MCF 10A (cell line): Measurements from ENCODE around the gene SPEF2. TPM values are rescaled to one million over a fixed set of nuclear protein-coding genes. Genes with fewer than 3 reads are reported as not detected.

ENCODE experiments used
- BruUV-seq: library from RNA; stranded (reverse); fragments of 400-500 nt; replicated peaks from 2 replicates; lab custom pipeline; 2021; lab: Mats Ljungman, UMichigan
- CTCF ChIA-PET: fragments of 300-600 bp; sonication (Branson Sonifier 250); formaldehyde crosslinking; extraction: SDS; loops from one replicate; lab custom pipeline; 2021; ENCODE audit warnings: antibody characterized with exemption, inconsistent platforms; lab: Yijun Ruan, JAX
- POLR2A ChIA-PET: fragments of 300-600, 350-650 bp; sonication (Branson Sonifier 250); formaldehyde crosslinking; extraction: SDS; loops from one replicate; lab custom pipeline; 2020; ENCODE audit warnings: antibody characterized with exemption, inconsistent platforms; lab: Yijun Ruan, JAX
- DNase-seq: peaks from one replicate; pipeline ENCODE4 v3.0.0-alpha.2; 2018; ENCODE audit not compliant: unreplicated experiment
- H3K27ac Mint-ChIP-seq: one replicate; pipeline ENCODE4 v1.8.0; 2022; ENCODE audit warnings: mild to moderate bottlenecking, low read depth, mixed read lengths; ENCODE audit not compliant: unreplicated experiment
- H3K27me3 Mint-ChIP-seq: one replicate; pipeline ENCODE4 v1.8.0; 2022; ENCODE audit warnings: mixed read lengths; ENCODE audit not compliant: insufficient read depth, unreplicated experiment
- H3K36me3 Mint-ChIP-seq: one replicate; pipeline ENCODE4 v1.8.0; 2022; ENCODE audit warnings: mild to moderate bottlenecking, moderate library complexity, mixed read lengths; ENCODE audit not compliant: insufficient read depth, unreplicated experiment
- H3K4me1 Mint-ChIP-seq: one replicate; pipeline ENCODE4 v1.8.0; 2022; ENCODE audit warnings: mixed read lengths; ENCODE audit not compliant: insufficient read depth, unreplicated experiment
- H3K4me3 Mint-ChIP-seq: one replicate; pipeline ENCODE4 v1.8.0; 2022; ENCODE audit warnings: mild to moderate bottlenecking, moderate library complexity, mixed read lengths; ENCODE audit not compliant: unreplicated experiment
- H3K9me3 Mint-ChIP-seq: one replicate; pipeline ENCODE4 v1.8.0; 2022; ENCODE audit warnings: mixed read lengths; ENCODE audit not compliant: unreplicated experiment
- intact Hi-C: fragments of 100-400 bp; cut with micrococcal nuclease; formaldehyde crosslinking; loops from 2 replicates; pipeline ENCODE4 v1.14.1; 2022
- total RNA-seq: library from RNA; stranded (reverse); gene quantifications from 2 replicates; pipeline ENCODE4 v1.2.3, GENCODE V29; 2022
- TF ChIP-seq, protein P1 (sequence below): fragments of 200-600 bp; IDR thresholded peaks from one replicate; pipeline ENCODE4 v1.8.0; 2022; ENCODE audit warnings: antibody characterized with exemption, mild to moderate bottlenecking; ENCODE audit not compliant: unreplicated experiment

Gene SPEF2
- total RNA-seq, 1 experiment from 2014 or later, result 5.3 TPM

DNA sequence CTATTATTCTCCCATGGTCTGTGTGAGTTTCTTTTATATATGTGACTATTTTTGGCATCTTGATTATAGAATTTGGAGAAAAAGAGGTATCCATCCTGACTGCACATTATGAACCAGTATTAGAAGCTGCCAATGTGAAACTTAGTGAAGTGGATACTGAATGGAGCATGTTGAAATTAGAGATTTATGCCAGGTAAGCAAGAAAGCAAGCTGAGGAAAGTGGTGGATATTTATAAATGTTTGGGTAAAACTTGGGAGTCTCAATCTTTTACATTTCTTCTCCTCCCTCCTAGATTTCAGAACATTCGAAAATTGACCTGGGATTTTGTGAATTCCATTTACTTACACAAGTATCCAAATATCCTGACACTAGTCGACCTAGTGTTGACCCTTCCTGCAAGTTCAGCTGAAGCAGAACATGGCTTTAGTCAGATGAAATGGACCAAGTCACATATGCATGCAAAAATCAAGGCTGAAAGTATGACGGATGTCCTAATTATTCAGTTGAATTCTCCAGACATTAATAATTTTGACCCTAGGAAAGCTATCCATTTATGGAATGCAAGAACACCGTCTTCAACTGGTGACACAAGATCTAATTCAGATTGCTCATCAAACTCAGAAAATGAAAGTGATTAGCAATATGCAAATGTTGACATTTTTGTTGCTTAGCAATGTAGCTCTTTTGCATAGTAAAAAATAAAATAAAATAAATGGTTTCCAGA lies 172.2 kb downstream of the SPEF2 start:
- H3K9me3 Mint-ChIP-seq, result no peaks in the 10 kb centered on the region
- no peak overlapping the region for H3K4me3 Mint-ChIP-seq
- no TSS peak for BruUV-seq
- no peaks in the 10 kb centered on the region for H3K36me3 Mint-ChIP-seq
- H3K4me1 Mint-ChIP-seq, result no peaks in the 10 kb centered on the region
- intact Hi-C loops, result no loop called here
- TF ChIP-seq, protein P1, sequence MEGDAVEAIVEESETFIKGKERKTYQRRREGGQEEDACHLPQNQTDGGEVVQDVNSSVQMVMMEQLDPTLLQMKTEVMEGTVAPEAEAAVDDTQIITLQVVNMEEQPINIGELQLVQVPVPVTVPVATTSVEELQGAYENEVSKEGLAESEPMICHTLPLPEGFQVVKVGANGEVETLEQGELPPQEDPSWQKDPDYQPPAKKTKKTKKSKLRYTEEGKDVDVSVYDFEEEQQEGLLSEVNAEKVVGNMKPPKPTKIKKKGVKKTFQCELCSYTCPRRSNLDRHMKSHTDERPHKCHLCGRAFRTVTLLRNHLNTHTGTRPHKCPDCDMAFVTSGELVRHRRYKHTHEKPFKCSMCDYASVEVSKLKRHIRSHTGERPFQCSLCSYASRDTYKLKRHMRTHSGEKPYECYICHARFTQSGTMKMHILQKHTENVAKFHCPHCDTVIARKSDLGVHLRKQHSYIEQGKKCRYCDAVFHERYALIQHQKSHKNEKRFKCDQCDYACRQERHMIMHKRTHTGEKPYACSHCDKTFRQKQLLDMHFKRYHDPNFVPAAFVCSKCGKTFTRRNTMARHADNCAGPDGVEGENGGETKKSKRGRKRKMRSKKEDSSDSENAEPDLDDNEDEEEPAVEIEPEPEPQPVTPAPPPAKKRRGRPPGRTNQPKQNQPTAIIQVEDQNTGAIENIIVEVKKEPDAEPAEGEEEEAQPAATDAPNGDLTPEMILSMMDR, result no peak
- H3K27ac Mint-ChIP-seq, result no peak overlapping the region
- CTCF ChIA-PET, result interaction anchor here (5.2 to 5.8 kb wide), 2 partner anchors 12 to 135 kb away, joined by 27 to 30 read pairs; no protein-coding TSS in a partner anchor
- no peak for DNase-seq
- no peaks in the 10 kb centered on the region for H3K27me3 Mint-ChIP-seq
- POLR2A ChIA-PET, result no interaction called here

DNA sequence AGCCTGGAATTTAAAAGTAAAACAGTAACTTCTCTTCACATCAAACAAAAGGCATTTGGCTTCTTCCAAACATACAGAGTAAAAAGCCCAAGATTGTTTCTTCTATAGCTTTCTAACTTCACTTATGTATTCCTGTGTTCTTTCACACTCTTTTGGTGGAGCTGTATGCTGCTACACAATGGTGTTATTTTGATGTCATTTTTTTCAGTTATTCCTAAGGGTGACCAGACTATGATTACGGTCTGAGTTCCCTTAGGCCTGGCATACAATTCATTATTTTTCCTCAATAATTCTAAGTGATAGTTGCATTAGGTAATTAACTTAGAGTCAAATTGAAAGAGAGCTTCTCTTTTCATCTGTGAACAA lies 172.8 kb downstream of the SPEF2 start:
- Mint-ChIP-seq H3K9me3 (no peaks in the 10 kb centered on the region), H3K27ac (no peak overlapping the region), H3K36me3 (no peaks in the 10 kb centered on the region), H3K4me1 (no peaks in the 10 kb centered on the region), H3K4me3 (no peak overlapping the region), H3K27me3 (no peaks in the 10 kb centered on the region)
- ChIA-PET CTCF (interaction anchor here (0.8 to 5.8 kb wide), 3 partner anchors 12 to 135 kb away, joined by 4 to 30 read pairs (median 27); no protein-coding TSS in a partner anchor), POLR2A (no interaction called here)
- TF ChIP-seq, protein P1, result no peak
- intact Hi-C loops, result no loop called here
- no TSS peak for BruUV-seq
- DNase-seq, result no peak

DNA sequence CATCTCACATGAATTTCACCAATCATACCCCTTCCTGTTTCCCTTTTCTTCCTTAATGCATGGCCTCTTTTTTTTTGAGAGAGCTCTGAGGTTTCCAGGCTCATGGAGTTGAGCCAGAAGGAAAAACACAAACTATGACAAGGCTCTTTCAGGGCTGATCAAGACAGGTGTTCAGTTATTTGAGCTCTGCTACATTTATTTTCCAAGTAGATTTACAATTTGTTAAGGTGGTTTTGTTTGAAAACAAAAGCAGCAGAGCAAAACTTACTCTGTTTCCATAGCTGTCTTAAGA lies 176.6 kb downstream of the SPEF2 start:
- intact Hi-C loops, result no loop called here
- BruUV-seq, result no TSS peak
- Mint-ChIP-seq H3K27ac (no peak overlapping the region), H3K27me3 (no peaks in the 10 kb centered on the region), H3K4me3 (no peak overlapping the region), H3K4me1 (peaks cover 6% of the 10 kb centered on the region), H3K9me3 (no peaks in the 10 kb centered on the region), H3K36me3 (no peaks in the 10 kb centered on the region)
- ChIA-PET POLR2A (no interaction called here), CTCF (interaction anchor here (0.6 to 5.8 kb wide), 3 partner anchors 17 to 133 kb away, joined by 4 to 30 read pairs (median 16); no protein-coding TSS in a partner anchor)
- TF ChIP-seq, protein P1, result no peak
- DNase-seq, result no peak

DNA sequence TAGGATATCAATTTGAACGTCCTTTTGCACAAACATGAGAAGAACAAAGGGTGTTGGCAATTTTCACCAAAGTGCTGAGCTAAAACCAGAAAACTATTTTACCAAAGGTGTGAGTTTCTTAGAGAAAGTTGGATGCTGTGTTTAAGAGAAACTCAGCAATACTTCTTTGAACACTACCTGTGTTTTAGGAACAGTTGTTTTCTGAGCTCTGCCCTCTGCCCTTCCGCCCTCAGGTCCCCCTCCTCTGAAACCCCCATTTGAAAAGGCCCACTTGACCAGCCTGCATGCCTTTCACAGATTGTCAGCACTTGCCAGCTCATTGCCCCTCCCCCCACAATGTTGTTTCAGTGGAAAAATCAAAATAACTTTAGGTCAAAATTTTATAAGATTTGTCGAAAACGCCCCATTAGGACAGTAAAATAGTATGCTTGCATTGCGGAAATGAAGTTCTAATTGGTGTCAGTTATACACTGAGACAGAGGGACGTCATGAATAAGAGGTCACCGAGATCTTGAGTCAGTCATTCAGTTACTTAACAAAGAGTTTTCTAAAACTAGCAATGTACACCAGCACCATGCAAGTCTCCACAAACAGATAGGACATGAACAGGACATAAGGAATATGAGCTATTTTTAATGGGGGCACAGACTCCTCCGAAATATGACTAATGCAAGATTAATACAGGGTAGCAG lies 177.2 kb downstream of the SPEF2 start:
- Mint-ChIP-seq H3K4me3 (no peak overlapping the region), H3K36me3 (no peaks in the 10 kb centered on the region)

More for the DNA sequence above, 177.2 kb downstream of the SPEF2 start:
- POLR2A ChIA-PET, result no interaction called here
- Mint-ChIP-seq H3K9me3 (no peaks in the 10 kb centered on the region), H3K27ac (no peak overlapping the region), H3K4me1 (peaks cover 6% of the 10 kb centered on the region), H3K27me3 (no peaks in the 10 kb centered on the region)
- no peak for DNase-seq
- CTCF ChIA-PET, result interaction anchor here (0.6 to 5.8 kb wide), 4 partner anchors 17 to 134 kb away, joined by 3 to 30 read pairs (median 10); no protein-coding TSS in a partner anchor
- TF ChIP-seq, protein P1, result no peak
- intact Hi-C loops, result no loop called here
- no TSS peak for BruUV-seq
